ENCODE data around the gene RCN2. TPM values are rescaled to one million over a fixed set of nuclear protein-coding genes. Genes with fewer than 3 reads are reported as not detected.

The RCN2 gene
- total RNA-seq, 1 donor, result 59.9 TPM

DNA sequence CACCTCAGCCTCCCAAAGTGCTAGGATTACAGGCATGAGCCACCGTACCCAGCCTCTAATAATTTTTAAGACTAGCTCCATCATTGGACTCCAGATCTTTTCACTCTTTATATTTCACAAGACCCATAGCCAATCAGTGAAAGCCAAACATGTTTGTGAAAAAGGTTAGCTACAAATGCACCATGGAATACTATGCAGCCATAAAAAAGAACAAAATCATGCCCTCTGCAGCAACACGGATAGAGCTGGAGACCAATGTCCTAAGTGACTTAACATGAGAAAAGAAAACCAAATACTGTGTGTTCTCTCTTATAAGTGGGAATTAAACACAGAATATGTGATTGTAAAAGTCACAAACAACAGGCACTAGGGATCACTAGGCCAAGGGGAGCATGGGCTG is 29.6 kb upstream of the RCN2 start:
- H3K4me3 ChIP-seq (ENCODE audit: low read depth, low read length), result no peak overlapping the region
- TF ChIP-seq, protein P1, sequence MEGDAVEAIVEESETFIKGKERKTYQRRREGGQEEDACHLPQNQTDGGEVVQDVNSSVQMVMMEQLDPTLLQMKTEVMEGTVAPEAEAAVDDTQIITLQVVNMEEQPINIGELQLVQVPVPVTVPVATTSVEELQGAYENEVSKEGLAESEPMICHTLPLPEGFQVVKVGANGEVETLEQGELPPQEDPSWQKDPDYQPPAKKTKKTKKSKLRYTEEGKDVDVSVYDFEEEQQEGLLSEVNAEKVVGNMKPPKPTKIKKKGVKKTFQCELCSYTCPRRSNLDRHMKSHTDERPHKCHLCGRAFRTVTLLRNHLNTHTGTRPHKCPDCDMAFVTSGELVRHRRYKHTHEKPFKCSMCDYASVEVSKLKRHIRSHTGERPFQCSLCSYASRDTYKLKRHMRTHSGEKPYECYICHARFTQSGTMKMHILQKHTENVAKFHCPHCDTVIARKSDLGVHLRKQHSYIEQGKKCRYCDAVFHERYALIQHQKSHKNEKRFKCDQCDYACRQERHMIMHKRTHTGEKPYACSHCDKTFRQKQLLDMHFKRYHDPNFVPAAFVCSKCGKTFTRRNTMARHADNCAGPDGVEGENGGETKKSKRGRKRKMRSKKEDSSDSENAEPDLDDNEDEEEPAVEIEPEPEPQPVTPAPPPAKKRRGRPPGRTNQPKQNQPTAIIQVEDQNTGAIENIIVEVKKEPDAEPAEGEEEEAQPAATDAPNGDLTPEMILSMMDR (IDR thresholded peaks at IDR 0.05; ENCODE audit: insufficient read depth, low read length), result no peak
- DNase-seq (ENCODE audit: low read depth), result no peak

DNA sequence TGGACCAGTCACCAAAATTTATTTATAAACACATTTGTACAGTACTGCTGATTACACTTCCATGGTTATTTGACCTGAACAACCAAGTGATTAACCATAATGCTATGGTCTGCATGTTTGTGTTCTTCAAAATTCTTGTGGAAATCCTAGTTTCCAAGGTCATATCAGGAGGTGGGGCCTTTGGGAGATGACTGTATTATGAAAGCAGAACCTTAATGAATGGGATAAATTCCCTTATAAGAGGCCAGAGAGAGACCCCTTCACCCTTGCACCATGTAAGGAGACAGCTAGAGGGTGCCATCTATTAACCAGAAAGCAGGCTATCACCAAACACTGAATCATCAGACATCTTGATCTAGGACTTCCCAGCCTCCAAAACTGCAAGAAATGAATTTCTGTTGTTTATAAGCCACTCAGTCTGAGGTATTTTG is 28.3 kb upstream of the RCN2 start:
- peak; percentile 40 for DNase-seq (ENCODE audit: low read depth)
- TF ChIP-seq, protein P1 (IDR thresholded peaks at IDR 0.05; ENCODE audit: insufficient read depth, low read length), result peak; percentile 35

DNA sequence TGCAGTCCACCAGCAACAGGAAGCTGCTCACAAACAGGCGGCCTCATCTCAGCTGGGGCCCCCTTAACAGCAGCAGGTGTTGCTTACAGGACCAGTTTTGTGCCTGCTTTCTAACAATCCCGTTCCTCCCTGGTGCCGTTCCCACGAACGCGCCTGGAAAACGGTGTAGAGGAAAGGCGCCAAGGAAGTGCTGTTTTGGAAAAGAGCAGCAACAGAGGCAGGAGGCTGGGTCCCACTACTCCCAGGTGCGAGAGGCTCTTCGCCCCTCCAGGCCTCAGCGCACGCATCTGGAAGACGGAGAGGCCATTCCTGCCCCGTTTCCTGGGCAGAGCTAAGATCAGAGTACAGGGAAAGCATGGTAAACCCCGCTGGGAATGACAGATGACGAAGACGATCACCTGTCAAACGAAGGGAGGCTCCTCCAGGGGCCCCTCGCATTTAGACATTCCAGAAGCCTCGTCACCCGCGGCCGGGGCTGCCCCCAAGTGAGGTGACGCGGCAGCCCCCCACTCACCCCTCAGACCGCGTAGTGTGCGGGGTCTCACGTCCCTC is 27.0 kb upstream of the RCN2 start:
- DNase-seq (ENCODE audit: low read depth), result peak; percentile 10
- TF ChIP-seq, protein P1 (IDR thresholded peaks at IDR 0.05; ENCODE audit: insufficient read depth, low read length), result no peak

More for the DNA sequence above, 28.3 kb upstream of the RCN2 start:
- H3K4me3 ChIP-seq (ENCODE audit: low read depth, low read length), result no peak overlapping the region

DNA sequence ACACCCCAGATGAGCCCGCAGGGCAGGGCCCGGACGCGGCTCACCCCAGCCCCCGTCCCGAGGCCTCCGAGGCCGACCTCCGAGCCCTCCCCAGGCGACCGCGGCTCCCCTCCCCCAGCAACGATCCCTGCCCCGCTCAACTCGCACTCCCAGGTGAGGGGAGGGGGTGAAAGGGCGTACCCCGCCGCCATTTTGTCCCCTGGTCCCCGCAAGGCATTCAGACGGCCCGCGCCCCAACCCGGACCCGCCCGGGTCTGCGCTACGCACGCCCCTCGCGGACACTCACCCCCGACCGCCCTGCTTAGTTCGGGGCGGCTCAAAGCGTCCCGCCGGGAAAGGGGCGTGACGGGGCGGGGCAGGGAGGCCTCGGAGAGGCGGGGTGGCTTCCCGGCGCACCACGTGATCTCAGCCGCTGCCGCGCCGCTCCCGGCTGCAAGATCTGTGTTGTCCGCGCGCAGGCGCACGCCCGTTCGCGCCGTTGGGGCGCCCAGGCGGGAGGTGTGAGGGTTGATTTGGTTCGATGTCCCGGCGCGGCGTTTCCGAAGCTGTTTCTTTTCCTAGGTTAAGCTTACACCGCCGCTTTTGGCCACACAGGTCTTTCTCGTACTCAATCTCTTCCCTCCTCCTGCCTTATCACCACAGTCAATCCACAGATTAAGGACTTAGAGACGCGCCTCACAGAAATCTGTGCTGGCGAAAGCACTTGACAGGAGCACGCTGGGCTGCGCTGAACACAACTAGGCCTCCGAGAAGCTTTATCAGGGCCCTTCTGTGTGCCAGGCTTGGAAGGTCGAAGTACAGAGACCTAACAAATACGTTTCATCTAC is 26.3 kb upstream of the RCN2 start, which contains the start of gene SCAPER:
Gene SCAPER (minus strand): TSS at position 328 of the 827 bp plus-strand sequence. CDS start 21,523 bp downstream, outside the sequence.
- peak within 1 kb of the TSS; percentile 86 for H3K4me3 ChIP-seq (ENCODE audit: low read depth, low read length)
- DNase-seq (ENCODE audit: low read depth), result peak; percentile 79
- TF ChIP-seq, protein P1 (IDR thresholded peaks at IDR 0.05; ENCODE audit: insufficient read depth, low read length), result peak; percentile 7

More for the DNA sequence above, 27.0 kb upstream of the RCN2 start:
- H3K4me3 ChIP-seq (ENCODE audit: low read depth, low read length), result peak overlapping the region; percentile 86

DNA sequence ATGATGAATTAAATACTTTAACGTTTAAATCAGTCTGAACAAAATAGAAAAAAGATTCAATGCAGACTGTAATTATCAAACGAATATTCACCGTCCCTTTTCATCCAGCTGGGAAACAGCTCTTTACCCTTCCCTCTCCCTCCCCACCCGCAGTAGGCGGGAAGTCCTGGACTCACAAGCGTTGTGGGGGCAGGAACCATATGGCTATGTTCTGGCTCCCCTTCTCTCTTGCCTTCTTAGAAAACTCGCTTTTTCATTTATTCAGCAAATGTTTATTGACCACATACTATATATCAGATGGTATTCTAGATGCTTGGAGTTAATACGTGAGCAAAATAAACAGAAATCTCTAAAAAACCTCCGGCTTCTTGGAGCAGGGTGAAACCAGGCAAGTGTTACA is 25.7 kb upstream of the RCN2 start:
- DNase-seq (ENCODE audit: low read depth), result no peak
- H3K4me3 ChIP-seq (ENCODE audit: low read depth, low read length), result peak overlapping the region; percentile 86
- TF ChIP-seq, protein P1 (IDR thresholded peaks at IDR 0.05; ENCODE audit: insufficient read depth, low read length), result no peak

DNA sequence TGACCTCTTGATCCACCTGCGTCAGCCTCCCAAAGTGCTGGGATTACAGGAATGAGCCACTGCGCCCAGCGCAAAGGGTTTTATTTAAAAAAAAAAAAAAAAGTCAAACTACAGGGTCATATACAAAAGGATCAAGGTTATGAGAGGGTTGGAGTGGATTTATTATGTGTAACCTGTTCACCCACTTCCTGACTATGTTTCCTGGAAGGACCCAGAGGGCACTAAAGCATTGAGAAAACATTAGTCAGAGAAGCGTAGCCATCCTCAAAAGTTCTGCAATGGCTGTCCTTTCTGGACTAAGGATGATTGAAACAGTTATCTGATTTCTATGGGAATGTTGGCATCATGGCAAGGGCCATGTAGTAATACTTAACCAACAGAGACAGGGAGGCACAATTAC is 19.1 kb upstream of the RCN2 start:
- DNase-seq (ENCODE audit: low read depth), result no peak
- TF ChIP-seq, protein P1 (IDR thresholded peaks at IDR 0.05; ENCODE audit: insufficient read depth, low read length), result no peak
- H3K4me3 ChIP-seq (ENCODE audit: low read depth, low read length), result no peak overlapping the region

Data from fibroblast of the aortic adventitia (primary cell).